ENCODE measurements around the gene ITPRIPL2. TPM values are rescaled to one million over a fixed set of nuclear protein-coding genes. Genes with fewer than 3 reads are reported as not detected.

Gene ITPRIPL2
- total RNA-seq, 1 experiment from 2014 or later, result 67.9 TPM

GRCh38 chr16:19110537-19111360 is 3.0 kb upstream of the ITPRIPL2 start:
- Histone ChIP-seq H3K4me1 (ENCODE audit: control insufficient read depth in 1 of 2, insufficient read depth in 2 of 2, low read length in 2 of 2) (peaks cover 38 to 81% of the 10 kb centered on the region in 2 experiments), H3K9me3 (ENCODE audit: control insufficient read depth in 1 of 2, insufficient read depth in 1 of 2, low read depth in 1 of 2, low read length in 2 of 2) (no peaks in the 10 kb centered on the region), H2AFZ (ENCODE audit: low read depth, low read length, poor library complexity, severe bottlenecking) (no peak overlapping the region), H3K9ac (ENCODE audit: low read length) (no peak overlapping the region), H3K27ac (ENCODE audit: low read depth, low read length) (no peak overlapping the region), H3K36me3 (ENCODE audit: control insufficient read depth in 1 of 2, insufficient read depth in 2 of 2, low read length in 2 of 2) (peaks cover 2 to 8% of the 10 kb centered on the region in 2 experiments; a peak in 2 of 4 replicates), H3K79me2 (ENCODE audit: insufficient read depth, low read length) (peaks cover 30% of the 10 kb centered on the region), H3K9me2 (ENCODE audit: insufficient read depth) (no peaks in the 10 kb centered on the region), H4K20me1 (ENCODE audit: insufficient read depth) (no peaks in the 10 kb centered on the region), H3K4me3 (replicated peaks in 1 of 2; ENCODE audit: low read depth in 1 of 2, low read length in 2 of 2) (no peak overlapping the region), H3K27me3 (ENCODE audit: insufficient read depth, low read length) (no peaks in the 10 kb centered on the region), H3K4me2 (ENCODE audit: low read length) (no peak overlapping the region)
- DNase-seq (ENCODE audit: low read depth, low spot score), result no peak
- ATAC-seq, result no peak
- ChIA-PET POLR2A (interaction anchor here (1.5 to 1.6 kb wide), 2 partner anchors 13 to 24 kb away, joined by 4 to 6 read pairs; no protein-coding TSS in a partner anchor), RAD21 (ENCODE audit: low non-redundant PET in 1 of 2, low total read pairs in 2 of 2, uncharacterized antibody in 2 of 2, unreplicated experiment in 2 of 2) (no interaction called here), CTCF (no interaction called here)
- intact Hi-C loops (cut with micrococcal nuclease), result no loop called here
- BruUV-seq (replicated peaks), result no TSS peak
- TF ChIP-seq EGR1 (IDR thresholded peaks at IDR 0.05; ENCODE audit: low read depth) (no peak), SP1 (IDR thresholded peaks at IDR 0.05; ENCODE audit: low read depth) (no peak)

- Histone ChIP-seq H3K4me1 (ENCODE audit: control insufficient read depth in 1 of 2, insufficient read depth in 2 of 2, low read length in 2 of 2) (peaks cover 48 to 82% of the 10 kb centered on the region in 2 experiments), H3K79me2 (ENCODE audit: insufficient read depth, low read length) (peaks cover 43% of the 10 kb centered on the region), H3K4me2 (ENCODE audit: low read length) (peak overlapping the region; percentile 99), H3K9ac (ENCODE audit: low read length) (peak overlapping the region; percentile 93), H3K27me3 (ENCODE audit: insufficient read depth, low read length) (no peaks in the 10 kb centered on the region), H4K20me1 (ENCODE audit: insufficient read depth) (no peaks in the 10 kb centered on the region), H3K9me3 (ENCODE audit: control insufficient read depth in 1 of 2, insufficient read depth in 1 of 2, low read depth in 1 of 2, low read length in 2 of 2) (no peaks in the 10 kb centered on the region), H3K9me2 (ENCODE audit: insufficient read depth) (no peaks in the 10 kb centered on the region), H3K36me3 (ENCODE audit: control insufficient read depth in 1 of 2, insufficient read depth in 2 of 2, low read length in 2 of 2) (peaks cover 4 to 13% of the 10 kb centered on the region in 2 experiments; a peak in 3 of 4 replicates), H3K27ac (ENCODE audit: low read depth, low read length) (0 out of 2 replicates have a peak overlapping the region, but pooled peaks have one; percentile 99), H3K4me3 (replicated peaks in 1 of 2; ENCODE audit: low read depth in 1 of 2, low read length in 2 of 2) (no peak overlapping the region), H2AFZ (ENCODE audit: low read depth, low read length, poor library complexity, severe bottlenecking) (no peak overlapping the region)
- ATAC-seq, result no peak
- intact Hi-C loops (cut with micrococcal nuclease), result no loop called here
- RAD21 ChIA-PET (ENCODE audit: low non-redundant PET in 1 of 2, low total read pairs in 2 of 2, uncharacterized antibody in 2 of 2, unreplicated experiment in 2 of 2), result no interaction called here
- TF ChIP-seq ZBTB33 (IDR thresholded peaks at IDR 0.05; ENCODE audit: extremely low read depth, insufficient replicate concordance, low read length), result no peak
- DNase-seq (ENCODE audit: low read depth, low spot score), result no peak
- POLR2A ChIA-PET, result interaction anchor here (0.8 kb wide), 1 partner anchor 18 kb away, joined by 3 read pairs; no protein-coding TSS in a partner anchor
- CTCF ChIA-PET, result interaction anchor here (0.9 kb wide), 2 partner anchors 18 to 68 kb away, joined by 3 read pairs; no protein-coding TSS in a partner anchor
- no TSS peak for BruUV-seq (replicated peaks)
Observed at GRCh38 chr16:19112099-19112407, 1.7 kb upstream of the ITPRIPL2 start.

Data from HCT116 (cell line).